OCI-LY3 (cell line): Measurements from ENCODE around the gene TMEM201.
"Not testable (repeated sequence)": the region's sequence is repeated elsewhere in the genome, so short reads cannot be mapped to it uniquely, and the experiment has no call there.

Experiments used
- H2AFZ ChIP-seq: fragments of 200-600, 300-600 bp; shearing (Covaris generic); 2 replicates; pipeline ENCODE4 v1.6.0; 2014; ENCODE audit warnings: antibody characterized with exemption, low read depth, low read length
- H3K27ac ChIP-seq: fragments of 200-600, 300-600 bp; sonication (generic); 2 replicates; pipeline ENCODE4 v1.5.1; 2014; ENCODE audit warnings: mild to moderate bottlenecking, low read length, moderate library complexity, mixed read lengths
- H3K27me3 ChIP-seq: fragments of 200-600, 300-600 bp; sonication (generic); 2 replicates; pipeline ENCODE4 v1.6.1; 2014; ENCODE audit warnings: low read depth, low read length, mixed read lengths
- H3K36me3 ChIP-seq: fragments of 200-600, 300-600 bp; sonication (generic); replicated peaks from 2 replicates; pipeline ENCODE3; 2014; ENCODE audit warnings: low read depth, low read length, mixed read lengths
- H3K4me1 ChIP-seq: fragments of 300-600, 200-600 bp; sonication (generic); 2 replicates; pipeline ENCODE4 v1.6.1; 2014; ENCODE audit warnings: low read length, mixed read lengths
- H3K4me2 ChIP-seq: fragments of 200-600, 300-600 bp; sonication (generic); 2 replicates; pipeline ENCODE4 v1.6.1; 2014; ENCODE audit warnings: low read length, mixed read lengths
- H3K4me3 ChIP-seq: fragments of 300-600, 200-600 bp; sonication (generic); 2 replicates; pipeline ENCODE4 v1.5.1; 2014; ENCODE audit warnings: antibody characterized with exemption, mild to moderate bottlenecking, low read length, moderate library complexity
- H3K79me2 ChIP-seq: fragments of 300-600, 200-600 bp; shearing (Covaris generic); 2 replicates; pipeline ENCODE4 v1.6.1; 2014; ENCODE audit warnings: mild to moderate bottlenecking, low read length, mixed read lengths
- H3K9ac ChIP-seq: fragments of 300-600, 200-600 bp; shearing (Covaris generic); 2 replicates; pipeline ENCODE4 v1.6.0; 2014; ENCODE audit warnings: mild to moderate bottlenecking, low read length, moderate library complexity
- H3K9me3 ChIP-seq: fragments of 200-600, 300-600 bp; shearing (Covaris generic); 2 replicates; pipeline ENCODE4 v1.6.1; 2014; ENCODE audit warnings: low read length, mixed read lengths; ENCODE audit not compliant: insufficient read depth
- H4K20me1 ChIP-seq: fragments of 200-600, 300-600 bp; sonication (generic); 2 replicates; pipeline ENCODE4 v1.6.1; 2016; ENCODE audit warnings: low read length, mixed read lengths; ENCODE audit not compliant: insufficient read depth
- EZH2phosphoT487 ChIP-seq: fragments of 200-600 bp; shearing (Covaris generic); IDR thresholded peaks from 2 replicates; pipeline ENCODE4 v1.6.1; 2018; ENCODE audit warnings: antibody characterized with exemption, mixed run types, low read depth
- TF ChIP-seq, protein P1 (sequence below): fragments of 200-600, 300-600 bp; sonication (generic); IDR thresholded peaks from 2 replicates; pipeline ENCODE4 v1.5.1; 2014; ENCODE audit warnings: antibody characterized with exemption, low read length, low read depth

Gene TMEM201

DNA sequence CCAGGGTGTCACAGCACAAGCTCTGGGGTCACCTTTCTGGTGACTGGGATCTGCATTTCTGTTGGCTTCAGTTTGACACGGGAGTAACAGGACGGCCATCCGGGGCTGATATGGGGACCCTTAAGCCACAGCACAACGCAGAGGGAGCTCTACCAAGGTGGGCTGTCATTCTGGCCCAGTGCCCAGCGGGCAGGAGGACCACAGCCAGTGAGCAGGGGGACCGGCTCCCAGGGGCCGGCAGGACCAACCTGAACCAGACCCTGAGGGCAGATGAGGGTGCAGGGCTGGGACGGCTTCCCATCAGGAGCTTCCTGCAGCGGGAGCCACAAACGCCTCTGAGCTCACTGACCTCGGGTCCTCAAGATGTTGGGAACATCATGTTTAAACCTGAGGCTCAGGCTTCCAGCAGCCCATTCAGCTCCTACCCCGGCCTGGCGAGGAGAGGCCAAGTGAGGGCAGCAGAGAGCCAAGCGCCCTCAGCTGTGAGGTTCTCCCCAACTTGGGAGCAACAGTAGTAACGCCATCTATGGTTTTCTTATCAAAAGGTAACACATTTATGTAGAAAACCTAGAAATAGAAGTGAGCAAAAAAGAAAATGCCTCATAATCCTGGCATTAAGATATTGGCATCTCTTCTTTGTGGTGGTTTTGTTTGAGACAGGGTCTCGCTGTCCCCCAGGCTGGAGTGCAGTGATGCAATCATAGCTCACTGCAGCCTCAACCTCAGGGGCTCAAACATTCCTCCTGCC lies 26.8 kb downstream of the TMEM201 start:
- TF ChIP-seq EZH2phosphoT487, result no peak
- TF ChIP-seq, protein P1, sequence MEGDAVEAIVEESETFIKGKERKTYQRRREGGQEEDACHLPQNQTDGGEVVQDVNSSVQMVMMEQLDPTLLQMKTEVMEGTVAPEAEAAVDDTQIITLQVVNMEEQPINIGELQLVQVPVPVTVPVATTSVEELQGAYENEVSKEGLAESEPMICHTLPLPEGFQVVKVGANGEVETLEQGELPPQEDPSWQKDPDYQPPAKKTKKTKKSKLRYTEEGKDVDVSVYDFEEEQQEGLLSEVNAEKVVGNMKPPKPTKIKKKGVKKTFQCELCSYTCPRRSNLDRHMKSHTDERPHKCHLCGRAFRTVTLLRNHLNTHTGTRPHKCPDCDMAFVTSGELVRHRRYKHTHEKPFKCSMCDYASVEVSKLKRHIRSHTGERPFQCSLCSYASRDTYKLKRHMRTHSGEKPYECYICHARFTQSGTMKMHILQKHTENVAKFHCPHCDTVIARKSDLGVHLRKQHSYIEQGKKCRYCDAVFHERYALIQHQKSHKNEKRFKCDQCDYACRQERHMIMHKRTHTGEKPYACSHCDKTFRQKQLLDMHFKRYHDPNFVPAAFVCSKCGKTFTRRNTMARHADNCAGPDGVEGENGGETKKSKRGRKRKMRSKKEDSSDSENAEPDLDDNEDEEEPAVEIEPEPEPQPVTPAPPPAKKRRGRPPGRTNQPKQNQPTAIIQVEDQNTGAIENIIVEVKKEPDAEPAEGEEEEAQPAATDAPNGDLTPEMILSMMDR, result peak; percentile 76
- H2AFZ ChIP-seq, result no peak overlapping the region
- no peaks in the 10 kb centered on the region for H3K27me3 ChIP-seq
- no peaks in the 10 kb centered on the region for H4K20me1 ChIP-seq
- no peaks in the 10 kb centered on the region for H3K9me3 ChIP-seq
- H3K27ac ChIP-seq, result no peak overlapping the region
- H3K4me2 ChIP-seq, result no peak overlapping the region
- H3K9ac ChIP-seq, result no peak overlapping the region
- H3K4me1 ChIP-seq, result peaks cover 7% of the 10 kb centered on the region; the same call in 1 of the 2 replicates
- H3K36me3 ChIP-seq, result no peaks in the 10 kb centered on the region
- no peaks in the 10 kb centered on the region for H3K79me2 ChIP-seq
- no peak overlapping the region for H3K4me3 ChIP-seq

DNA sequence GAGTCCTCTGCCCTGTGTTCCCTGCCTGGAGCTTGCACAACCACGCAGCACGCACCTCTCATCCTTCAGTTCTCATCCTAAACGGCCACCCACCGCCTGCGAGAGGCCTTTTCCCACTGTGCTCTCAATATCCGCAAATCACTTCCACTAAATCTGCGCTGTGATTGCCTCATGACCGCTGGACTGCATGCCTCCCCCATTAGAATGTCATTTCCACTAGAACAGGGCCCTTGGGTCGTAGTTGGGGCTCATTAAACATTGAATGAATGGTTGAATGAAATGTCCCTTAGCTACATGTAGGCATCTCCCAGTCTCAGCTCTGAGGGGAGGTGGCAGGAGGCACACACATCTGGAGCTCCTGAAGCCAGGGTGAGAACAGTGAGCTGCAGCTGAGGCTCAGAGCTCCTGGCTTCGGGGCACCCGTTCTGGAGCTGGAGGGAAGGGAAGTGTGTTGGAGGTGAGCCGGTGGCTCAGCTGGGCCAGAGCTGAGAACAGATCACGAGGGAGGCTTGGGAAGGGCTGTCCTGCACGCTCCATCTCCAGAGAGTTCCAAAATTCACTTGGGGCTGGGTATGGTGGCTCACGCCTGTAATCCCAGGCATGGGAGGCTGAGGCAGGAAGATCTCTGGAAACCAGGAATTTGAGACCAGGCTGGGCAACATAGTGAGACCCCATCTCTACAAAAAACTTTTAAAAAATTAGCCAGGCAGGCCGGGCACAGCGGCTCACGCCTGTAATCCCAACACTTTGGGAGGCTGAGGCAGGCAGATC lies 30.4 kb downstream of the TMEM201 start:
- H3K9me3 ChIP-seq, result no peaks in the 10 kb centered on the region
- H3K27me3 ChIP-seq, result no peaks in the 10 kb centered on the region
- H3K27ac ChIP-seq, result no peak overlapping the region
- no peak overlapping the region for H3K4me3 ChIP-seq
- H3K36me3 ChIP-seq, result no peaks in the 10 kb centered on the region
- TF ChIP-seq, protein P1, result no peak
- no peak for TF ChIP-seq EZH2phosphoT487
- no peak overlapping the region for H3K4me2 ChIP-seq
- H3K79me2 ChIP-seq, result no peaks in the 10 kb centered on the region
- H3K9ac ChIP-seq, result no peak overlapping the region
- H2AFZ ChIP-seq, result no peak overlapping the region
- H3K4me1 ChIP-seq, result peaks cover 7% of the 10 kb centered on the region; the same call in 1 of the 2 replicates
- no peaks in the 10 kb centered on the region for H4K20me1 ChIP-seq

DNA sequence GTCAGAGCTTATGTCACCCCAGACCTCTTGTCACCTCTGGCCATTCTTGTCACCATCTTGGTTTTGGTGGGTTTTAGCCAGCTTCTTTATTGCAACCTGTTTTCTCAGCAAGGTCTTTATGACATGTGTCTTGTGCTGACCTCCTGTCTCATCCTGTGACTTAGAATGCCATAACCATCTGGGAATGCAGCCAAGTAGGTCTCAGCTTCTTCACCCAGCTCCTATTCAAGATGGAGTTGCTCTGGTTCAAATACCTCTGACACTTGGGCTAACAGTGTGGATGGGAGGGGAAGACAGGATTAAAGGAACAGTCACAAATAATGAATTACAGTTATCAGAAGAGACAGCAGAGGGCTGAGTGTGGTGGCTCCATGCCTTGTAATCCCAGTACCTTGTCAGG lies 32.3 kb downstream of the TMEM201 start:
- Histone ChIP-seq H3K4me1 (peaks cover 15% of the 10 kb centered on the region), H2AFZ (no peak overlapping the region), H3K4me2 (no peak overlapping the region), H3K9ac (no peak overlapping the region), H3K79me2 (no peaks in the 10 kb centered on the region), H3K27me3 (no peaks in the 10 kb centered on the region), H3K36me3 (no peaks in the 10 kb centered on the region), H4K20me1 (no peaks in the 10 kb centered on the region), H3K9me3 (no peaks in the 10 kb centered on the region), H3K4me3 (no peak overlapping the region), H3K27ac (no peak overlapping the region)
- TF ChIP-seq, protein P1, result no peak
- TF ChIP-seq EZH2phosphoT487, result no peak

DNA sequence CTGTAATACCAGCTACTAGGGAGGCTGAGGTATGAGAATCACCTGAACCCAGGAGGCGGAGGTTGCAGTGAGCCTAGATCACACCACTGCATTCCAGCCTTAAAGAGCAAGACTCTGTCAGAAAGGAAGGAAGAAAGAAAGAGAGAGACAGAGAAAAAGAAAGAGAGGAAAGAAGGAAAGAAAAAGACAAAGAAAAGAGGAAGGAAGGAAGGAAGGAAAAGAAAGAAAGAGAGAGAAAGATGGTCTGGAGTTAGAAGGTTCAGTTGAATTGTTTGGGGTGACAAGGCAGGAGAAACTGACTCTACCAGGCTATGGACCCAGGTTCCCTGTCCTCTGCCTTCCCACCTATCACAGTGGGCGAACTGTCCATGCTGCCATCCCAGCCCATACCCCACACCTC lies 35.4 kb downstream of the TMEM201 start:
- no peak overlapping the region for H3K27ac ChIP-seq
- H3K9ac ChIP-seq, result no peak overlapping the region
- no peaks in the 10 kb centered on the region for H3K27me3 ChIP-seq
- H4K20me1 ChIP-seq, result no peaks in the 10 kb centered on the region
- H3K9me3 ChIP-seq, result no peaks in the 10 kb centered on the region
- H2AFZ ChIP-seq, result no peak overlapping the region
- H3K4me1 ChIP-seq, result peaks cover 36% of the 10 kb centered on the region
- no peak overlapping the region for H3K4me3 ChIP-seq
- H3K4me2 ChIP-seq, result no peak overlapping the region
- no peak for TF ChIP-seq EZH2phosphoT487
- TF ChIP-seq, protein P1, result no peak
- peaks cover 8% of the 10 kb centered on the region for H3K79me2 ChIP-seq
- no peaks in the 10 kb centered on the region for H3K36me3 ChIP-seq

DNA sequence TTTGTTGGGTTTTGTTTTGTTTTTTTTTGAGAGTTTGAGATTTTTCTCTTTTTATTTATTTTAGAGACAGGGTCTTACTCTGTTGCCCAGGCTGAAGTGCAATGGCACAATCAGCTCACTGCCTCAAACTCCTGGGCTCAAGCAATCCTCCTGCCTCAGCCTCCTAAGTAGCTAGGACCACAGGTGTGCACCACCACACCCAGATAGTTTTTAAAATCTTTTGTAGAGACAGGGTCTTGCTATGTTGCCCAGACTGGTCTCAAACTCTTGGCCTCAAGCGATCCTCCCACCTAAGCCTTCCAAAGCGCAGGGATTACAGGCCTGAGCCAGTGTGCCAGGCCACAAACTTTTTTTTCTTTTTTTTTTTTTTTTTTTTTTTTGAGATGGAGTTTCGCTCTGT lies 36.3 kb downstream of the TMEM201 start:
- H3K36me3 ChIP-seq, H4K20me1 ChIP-seq, H3K4me3 ChIP-seq, H3K4me2 ChIP-seq, H3K9ac ChIP-seq, H3K9me3 ChIP-seq, H2AFZ ChIP-seq, H3K27me3 ChIP-seq, H3K27ac ChIP-seq: not testable (repeated sequence)
- Histone ChIP-seq H3K4me1 (peaks cover 41% of the 10 kb centered on the region), H3K79me2 (peaks cover 11% of the 10 kb centered on the region)
